Sciatic nerve (tissue), 1 donor: ENCODE measurements around the gene TECR. TPM values are rescaled to one million over a fixed set of nuclear protein-coding genes. Genes with fewer than 3 reads are reported as not detected.

ENCODE experiments used
- microRNA-seq: library from miRNA; unstranded; fragments of <30 nt; microRNA quantifications from one replicate; pipeline ENCODE4 v1.2.0, GENCODE V29; 2020
- total RNA-seq: library from RNA; stranded (reverse); fragmentation: NEBNext Ultra II Directional; extraction: Animal tissue kit (Norgen Biotek cat#: 25700); gene quantifications from one replicate; pipeline ENCODE4 v1.2.1, GENCODE V29; 2021
- donor health status: DM: no; HTN: no; CAD: no.

The TECR gene
- total RNA-seq, 1 donor from 2014 or later = 101 TPM

Small RNAs within 50 kb of the gene (microRNA-seq; reads per million reads assigned to microRNA genes)
- gene MIR639 = not detected

Other genes with a start within 250 kb of the TECR start
- 38.7 TPM for gene ADGRE5, start 148.2 kb upstream of the TECR start, total RNA-seq
- gene DDX39A, start 110.3 kb upstream of the TECR start, total RNA-seq = 44.2 TPM
- 116 TPM for gene PKN1, start 96.3 kb upstream of the TECR start, total RNA-seq
- 2.4 TPM for gene PTGER1, start 54.2 kb upstream of the TECR start, total RNA-seq
- gene GIPC1, start 33.5 kb upstream of the TECR start, total RNA-seq = 50.2 TPM
- 86.0 TPM for gene DNAJB1, start 11.2 kb upstream of the TECR start, total RNA-seq
- 130 TPM for gene NDUFB7, start 42.5 kb downstream of the TECR start, total RNA-seq
- gene CLEC17A, start 53.5 kb downstream of the TECR start, total RNA-seq = 0.76 TPM
- 1.9 TPM for gene ADGRE3, start 145.2 kb downstream of the TECR start, total RNA-seq
- gene ZNF333, start 160.5 kb downstream of the TECR start, total RNA-seq = 39.3 TPM
- gene ADGRE2, start 249.0 kb downstream of the TECR start, total RNA-seq = 4.9 TPM